Activated gamma-delta T cell treated with anti-CD3 and anti-CD28 coated beads, Interleukin-2, amount 50 U/mL, for 16 hours (primary cell): ENCODE results near the gene TMEM231.
"Not testable (repeated sequence)": the region's sequence is repeated elsewhere in the genome, so short reads cannot be mapped to it uniquely, and the experiment has no call there.

ENCODE experiments used
- DNase-seq: peaks from one replicate; pipeline ENCODE4 v3.0.0-alpha.2; 2020; ENCODE audit warnings: low read depth

Gene TMEM231

DNA sequence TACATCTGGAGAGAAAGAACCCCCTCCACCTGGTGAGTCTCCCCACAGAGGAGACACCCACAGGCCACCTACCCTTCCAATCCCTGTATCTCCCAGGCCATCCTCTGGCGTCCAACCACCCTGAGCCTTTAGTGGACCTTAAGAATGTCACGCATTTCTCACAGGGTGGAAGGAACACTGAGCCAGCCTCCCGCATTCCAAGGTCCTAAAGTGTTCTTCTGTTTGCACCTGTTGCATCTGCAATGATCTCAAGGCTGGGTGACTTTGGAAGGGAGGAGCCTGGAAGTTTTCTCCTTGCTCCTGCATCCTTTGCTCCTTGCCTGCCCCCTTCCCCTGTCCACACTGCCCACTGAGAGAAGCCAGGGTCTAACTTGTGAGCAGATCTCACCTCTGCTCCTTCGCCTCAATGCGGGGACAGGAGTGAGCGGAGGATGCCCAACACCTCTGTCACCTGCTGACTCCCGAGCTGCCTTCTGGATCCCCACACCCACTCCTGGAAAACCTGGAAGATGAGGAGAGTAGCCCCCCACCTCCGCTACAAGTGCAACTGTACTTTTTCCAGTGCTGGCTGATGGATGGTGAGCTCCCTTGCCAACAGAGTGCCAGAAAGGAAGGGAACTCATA is 23.8 kb downstream of the TMEM231 start:
- DNase-seq, result no peak

DNA sequence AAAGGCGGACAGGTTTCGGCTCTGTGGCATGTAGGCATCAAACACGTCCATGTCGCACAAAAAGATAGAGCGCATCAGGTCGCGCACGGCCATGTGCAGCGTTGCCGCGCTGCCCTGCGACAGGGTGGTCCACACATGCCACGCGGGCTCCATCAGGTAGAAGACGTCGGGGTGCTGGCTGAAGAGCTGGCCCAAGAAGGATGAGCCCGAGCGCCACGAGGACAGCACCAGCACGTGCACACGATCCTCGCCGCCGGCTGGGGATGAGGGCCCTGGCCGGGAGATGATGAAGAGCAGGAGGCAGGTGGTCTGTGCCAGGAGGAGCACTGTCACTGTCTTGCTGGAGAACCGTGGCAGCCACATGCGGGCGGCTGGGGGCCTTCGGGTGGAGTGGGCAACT is 26.1 kb downstream of the TMEM231 start:
- DNase-seq, result no peak

DNA sequence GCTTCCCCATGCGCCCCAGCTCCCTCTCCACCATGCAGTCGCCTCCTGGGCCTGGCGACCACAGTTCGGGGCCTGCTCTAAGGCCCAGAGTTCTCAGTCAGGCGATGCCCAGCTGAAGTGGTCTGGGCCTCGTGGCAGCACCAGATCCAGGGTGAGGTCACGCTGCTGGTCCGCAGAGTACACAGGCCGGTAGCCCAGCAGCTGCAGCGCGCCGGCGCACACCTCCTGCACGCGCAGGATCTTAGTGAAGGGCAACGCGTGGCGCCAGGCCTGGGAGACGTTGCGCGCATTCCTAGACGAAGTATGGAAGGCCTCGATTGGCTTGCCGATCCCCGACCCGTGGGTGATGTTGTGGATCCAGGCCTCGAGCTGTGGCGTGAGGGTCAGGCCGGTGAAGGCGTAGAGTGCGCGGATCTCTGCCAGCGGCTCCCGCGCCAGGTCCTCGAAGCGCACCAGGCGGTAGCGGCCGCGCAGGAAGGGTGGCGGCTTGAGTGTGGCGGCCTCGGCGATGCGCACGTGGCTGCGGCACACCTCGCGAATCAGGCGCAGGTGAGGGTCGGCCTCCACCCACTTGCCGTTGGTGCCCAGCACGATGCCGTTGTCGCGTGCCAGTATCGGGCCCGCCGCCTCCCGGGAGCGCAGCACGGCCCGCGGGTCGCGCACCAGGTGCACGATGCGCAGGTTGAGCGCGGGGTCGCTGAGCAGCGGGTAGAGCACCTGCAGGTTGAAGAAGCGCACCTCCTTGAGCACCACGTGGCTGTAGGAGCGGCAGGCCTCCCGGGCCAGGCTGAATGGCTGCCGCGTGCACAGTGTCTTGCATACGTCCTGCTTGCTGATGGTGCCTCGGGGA is 26.8 kb downstream of the TMEM231 start:
- DNase-seq, result no peak

- DNase-seq, result no peak
These were observed 28.2 kb downstream of the TMEM231 start for GRCh38 chr16:75527825-75528299.

- no peak for DNase-seq
These were observed 29.8 kb downstream of the TMEM231 start for GRCh38 chr16:75526032-75526790.

DNA sequence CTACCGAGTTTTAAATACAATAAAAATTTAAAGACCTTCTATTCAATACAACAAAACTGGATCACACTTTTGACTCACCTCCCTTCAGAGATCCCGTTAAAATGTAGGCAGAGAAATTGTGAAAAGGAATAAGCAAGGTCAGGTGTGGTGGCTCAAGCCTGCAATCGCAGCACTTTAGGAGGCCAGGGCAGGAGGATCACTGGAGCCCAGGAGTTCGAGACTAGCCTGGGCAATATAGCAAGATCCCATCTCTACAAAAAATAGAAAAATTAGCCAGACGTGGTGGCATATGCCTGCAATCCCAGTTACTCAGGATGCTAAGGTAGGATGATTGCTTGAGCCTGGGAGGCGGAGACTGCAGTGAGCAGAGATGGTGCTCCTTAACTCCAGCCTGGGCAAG is 36.9 kb downstream of the TMEM231 start:
- no peak for DNase-seq

DNA sequence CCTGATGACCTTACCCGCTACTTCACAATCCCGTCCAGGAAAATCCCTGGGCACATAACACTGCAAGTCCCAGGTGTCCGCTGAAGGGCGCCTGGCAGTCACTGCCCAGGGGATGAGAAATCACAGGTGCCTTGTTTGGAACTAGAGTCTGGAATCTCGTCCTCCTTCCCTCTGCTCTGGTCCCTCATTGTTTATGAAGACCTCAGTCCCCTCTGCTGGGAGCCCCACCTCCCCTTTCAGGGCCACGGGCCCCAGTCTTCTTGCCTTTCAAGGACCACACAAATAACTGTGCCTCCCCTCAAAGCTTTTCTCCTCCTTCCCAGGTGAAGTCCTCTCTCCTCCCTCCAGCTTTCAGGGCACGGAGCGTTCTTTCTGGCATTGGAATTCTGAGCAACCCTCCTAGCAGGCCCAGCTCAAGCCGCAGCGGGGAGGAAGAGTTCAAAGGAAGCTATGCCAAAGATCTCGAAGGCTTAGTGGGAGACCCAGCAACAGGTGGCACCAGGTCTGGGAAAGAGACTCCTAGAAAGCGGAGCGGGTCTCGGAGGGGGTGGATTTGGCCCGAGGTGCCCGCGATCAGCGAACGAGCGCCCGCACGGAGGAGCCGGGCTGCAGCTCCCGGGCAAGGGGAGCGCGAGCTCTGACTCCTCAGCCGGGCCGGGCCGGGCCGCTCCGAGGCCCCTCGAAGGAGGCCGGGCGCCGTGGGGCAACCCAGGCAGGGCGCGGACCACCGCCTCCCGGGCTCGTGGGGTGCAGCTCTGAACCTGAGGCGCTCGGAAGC is 39.7 kb downstream of the TMEM231 start:
- DNase-seq, result not testable (repeated sequence)

GRCh38 chr16:75514296-75514695 is 41.8 kb downstream of the TMEM231 start:
- no peak for DNase-seq

GRCh38 chr16:75506574-75506973 is 49.5 kb downstream of the TMEM231 start:
- DNase-seq, result no peak

GRCh38 chr16:75506107-75506506 is 49.9 kb downstream of the TMEM231 start:
- no peak for DNase-seq

- no peak for DNase-seq
These were observed 52.3 kb downstream of the TMEM231 start for GRCh38 chr16:75503801-75504200.

DNA sequence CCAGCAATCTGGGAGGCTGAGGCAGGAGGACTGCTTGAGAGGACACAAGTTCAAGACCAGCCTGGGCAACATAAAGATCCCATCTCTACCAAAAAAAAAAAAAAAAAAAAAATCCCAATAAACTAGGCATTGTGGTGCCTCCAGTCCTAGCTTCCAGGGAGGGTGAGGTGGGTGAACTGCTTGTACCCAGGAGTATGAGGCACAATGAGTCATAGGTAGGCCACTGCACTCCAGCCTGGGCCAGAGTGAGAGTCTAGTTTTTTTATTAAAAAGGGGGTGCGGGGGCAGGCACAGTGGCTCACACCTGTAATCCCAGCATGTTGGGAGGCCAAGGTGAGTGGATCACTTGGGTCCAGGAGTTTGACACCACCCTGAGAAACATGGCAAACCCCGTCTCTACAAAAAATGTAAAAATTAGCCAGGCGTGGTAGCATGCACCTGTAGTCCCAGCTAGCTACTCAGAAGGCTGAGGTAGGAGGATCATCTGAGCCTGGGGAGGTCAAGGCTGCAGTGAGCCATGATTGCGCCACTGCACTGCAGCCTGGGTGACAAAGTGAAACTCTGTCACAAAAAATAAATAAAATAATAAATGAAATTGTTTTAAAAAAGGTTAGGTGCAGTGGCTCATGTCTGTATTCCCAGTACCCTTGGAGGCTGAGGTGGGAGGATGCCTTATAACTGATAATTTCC is 53.0 kb downstream of the TMEM231 start:
- DNase-seq, result no peak

DNA sequence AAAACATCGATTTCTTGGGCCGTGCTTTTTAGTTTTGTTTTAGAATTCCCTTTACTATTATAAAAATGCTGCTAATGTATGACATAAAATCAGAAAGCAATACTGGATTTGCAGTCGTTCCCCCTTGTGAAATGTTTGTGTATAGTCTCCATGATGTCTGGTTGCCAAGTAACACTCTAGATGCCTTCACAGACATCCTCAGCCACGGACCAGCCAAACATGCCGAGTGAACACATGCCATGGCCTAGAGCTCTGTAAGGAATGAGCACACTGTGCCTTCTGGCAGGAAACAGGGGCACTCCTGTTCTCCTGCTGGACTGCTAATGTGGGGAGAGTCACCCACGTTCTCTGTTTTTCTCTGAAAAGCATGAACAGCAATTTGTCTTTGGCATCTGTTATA is 54.2 kb downstream of the TMEM231 start:
- DNase-seq, result not testable (repeated sequence)

- no peak for DNase-seq
These were observed 54.7 kb downstream of the TMEM231 start for GRCh38 chr16:75501359-75501758.

- not testable (repeated sequence) for DNase-seq
These were observed 57.3 kb downstream of the TMEM231 start for GRCh38 chr16:75498605-75499322.

GRCh38 chr16:75497558-75497957 is 58.5 kb downstream of the TMEM231 start:
- DNase-seq, result no peak

DNA sequence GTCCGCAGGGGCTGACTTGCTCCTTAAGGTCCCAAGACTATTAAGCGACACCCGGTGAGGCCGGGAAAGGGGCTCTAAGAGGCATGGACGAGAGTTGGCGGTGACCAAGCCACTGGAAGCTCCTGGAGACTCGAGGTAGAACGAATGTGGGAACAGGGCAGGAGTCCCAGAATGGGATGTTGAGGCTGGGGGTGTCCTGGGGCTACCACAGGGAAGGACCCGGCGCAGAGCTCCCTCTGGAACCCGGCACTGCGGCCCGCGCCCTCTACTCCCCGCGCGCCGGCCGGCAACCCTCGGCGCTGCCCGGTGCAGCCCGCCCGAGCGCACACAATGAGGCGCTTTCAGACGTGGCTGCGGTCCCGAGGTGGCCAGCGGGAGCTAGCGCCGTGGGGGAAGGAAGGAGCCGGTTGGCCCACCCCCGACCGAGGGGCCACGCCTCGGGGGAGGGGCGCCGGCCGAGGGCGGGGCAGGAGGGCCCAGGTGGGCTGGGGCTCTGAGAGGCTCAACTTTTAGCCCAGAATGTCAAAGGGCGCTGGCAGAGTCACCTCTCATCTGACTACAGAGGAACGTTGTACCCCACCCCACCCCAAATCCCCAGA is 60.9 kb downstream of the TMEM231 start, which contains the start of gene CHST6:
Gene CHST6, minus strand, starts transcription at position 366 of the 599 bp plus-strand sequence. CDS start 15,613 bp downstream, outside the sequence.
- DNase-seq, result no peak

GRCh38 chr16:75494661-75495075 is 61.4 kb downstream of the TMEM231 start:
- no peak for DNase-seq

DNA sequence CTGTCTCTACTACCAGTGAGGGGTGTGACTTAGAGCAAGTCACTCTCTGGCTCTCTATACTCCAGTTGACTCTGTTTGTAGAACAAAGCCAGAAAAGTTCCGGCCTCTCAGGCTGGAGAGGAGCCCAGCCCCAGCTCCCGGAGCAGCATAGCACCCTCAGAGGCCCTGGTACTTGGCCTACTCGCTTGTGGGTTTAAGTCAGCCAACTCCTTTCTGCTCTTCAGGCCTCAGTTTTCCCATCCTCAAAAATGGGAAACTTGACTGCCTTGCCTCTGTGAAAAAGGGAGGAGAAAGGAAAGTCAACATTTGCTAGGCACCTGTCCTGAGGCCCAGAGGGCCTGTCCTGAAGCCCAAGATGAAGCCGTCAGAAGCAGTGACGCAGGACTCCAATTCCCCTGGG is 61.9 kb downstream of the TMEM231 start:
- DNase-seq, result no peak

GRCh38 chr16:75491876-75492275 is 64.2 kb downstream of the TMEM231 start:
- DNase-seq, result no peak
